Right atrium auricular region (tissue), 2 donors: Measurements from ENCODE around the gene PMPCB. TPM values are rescaled to one million over a fixed set of nuclear protein-coding genes. Genes with fewer than 3 reads are reported as not detected.
A peak's percentile ranks its signal among the peaks of the same experiment; 100 is the strongest.
"Not testable (repeated sequence)": the region's sequence is repeated elsewhere in the genome, so short reads cannot be mapped to it uniquely, and the experiment has no call there.

Experiments
- DNase-seq: peaks from one replicate; pipeline ENCODE4 v3.0.0-alpha.2; 2019; ENCODE audit warnings: low spot score
- H3K27ac ChIP-seq, 2 donors: fragments of 200-600 bp; sonication (generic); 1 replicate in 1 of 2; 2 replicates in 1 of 2; pipeline ENCODE4 v1.5.1; 2016 to 2019
- H3K27me3 ChIP-seq, 2 donors: fragments of 200-600 bp; sonication (generic); one replicate each; pipeline versions ENCODE4 v1.5.1 to v1.6.0; 2017 to 2019
- H3K36me3 ChIP-seq: fragments of 200-600 bp; sonication (generic); one replicate; pipeline ENCODE4 v1.5.1; 2016
- H3K4me1 ChIP-seq, 2 donors: fragments of 200-600 bp; sonication (generic); one replicate each; pipeline versions ENCODE4 v1.5.1 to v1.6.0; 2017 to 2019
- H3K4me3 ChIP-seq, 2 donors: fragments of 200-600 bp; sonication (generic); 1 replicate in 1 of 2; 2 replicates in 1 of 2; pipeline ENCODE4 v1.5.1; 2017 to 2019; ENCODE audit warnings: mild to moderate bottlenecking in 1 of 2, moderate library complexity in 1 of 2
- H3K9me3 ChIP-seq, 2 donors: fragments of 200-600 bp; sonication (generic); one replicate each; pipeline ENCODE4 v1.5.1; 2019
- total RNA-seq, 2 donors: library from RNA; depleted of rRNA; stranded (reverse); fragments of >200 nt; gene quantifications; one replicate each; pipeline ENCODE4 v1.1.0, GENCODE V29; 2016
- TF ChIP-seq, protein P1 (sequence below), 2 donors: fragments of 200-600 bp; sonication (generic); IDR thresholded peaks; one replicate each; pipeline ENCODE4 v1.5.1; 2019; ENCODE audit warnings: antibody characterized with exemption in 2 of 2

The PMPCB gene, protein sequence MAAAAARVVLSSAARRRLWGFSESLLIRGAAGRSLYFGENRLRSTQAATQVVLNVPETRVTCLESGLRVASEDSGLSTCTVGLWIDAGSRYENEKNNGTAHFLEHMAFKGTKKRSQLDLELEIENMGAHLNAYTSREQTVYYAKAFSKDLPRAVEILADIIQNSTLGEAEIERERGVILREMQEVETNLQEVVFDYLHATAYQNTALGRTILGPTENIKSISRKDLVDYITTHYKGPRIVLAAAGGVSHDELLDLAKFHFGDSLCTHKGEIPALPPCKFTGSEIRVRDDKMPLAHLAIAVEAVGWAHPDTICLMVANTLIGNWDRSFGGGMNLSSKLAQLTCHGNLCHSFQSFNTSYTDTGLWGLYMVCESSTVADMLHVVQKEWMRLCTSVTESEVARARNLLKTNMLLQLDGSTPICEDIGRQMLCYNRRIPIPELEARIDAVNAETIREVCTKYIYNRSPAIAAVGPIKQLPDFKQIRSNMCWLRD
- total RNA-seq = 10 to 100 TPM; 37.2 to 47.4 TPM

GRCh38 chr7:103296901-103297836 lies at the start of gene PMPCB:
Gene PMPCB (plus strand): TSS chr7:103297435. CDS start chr7:103297460, 25 bp downstream.
- Histone ChIP-seq H3K9me3 (no peaks in the 10 kb centered on the region), H3K27ac (peak within 1 kb of the TSS; percentile 74 to 81), H3K4me3 (peak within 1 kb of the TSS; percentile 81 to 83), H3K36me3 (peaks cover 32% of the 10 kb centered on the region), H3K27me3 (no peaks in the 10 kb centered on the region), H3K4me1 (peaks cover 0 to 20% of the 10 kb centered on the region in 2 donors)
- TF ChIP-seq, protein P1, sequence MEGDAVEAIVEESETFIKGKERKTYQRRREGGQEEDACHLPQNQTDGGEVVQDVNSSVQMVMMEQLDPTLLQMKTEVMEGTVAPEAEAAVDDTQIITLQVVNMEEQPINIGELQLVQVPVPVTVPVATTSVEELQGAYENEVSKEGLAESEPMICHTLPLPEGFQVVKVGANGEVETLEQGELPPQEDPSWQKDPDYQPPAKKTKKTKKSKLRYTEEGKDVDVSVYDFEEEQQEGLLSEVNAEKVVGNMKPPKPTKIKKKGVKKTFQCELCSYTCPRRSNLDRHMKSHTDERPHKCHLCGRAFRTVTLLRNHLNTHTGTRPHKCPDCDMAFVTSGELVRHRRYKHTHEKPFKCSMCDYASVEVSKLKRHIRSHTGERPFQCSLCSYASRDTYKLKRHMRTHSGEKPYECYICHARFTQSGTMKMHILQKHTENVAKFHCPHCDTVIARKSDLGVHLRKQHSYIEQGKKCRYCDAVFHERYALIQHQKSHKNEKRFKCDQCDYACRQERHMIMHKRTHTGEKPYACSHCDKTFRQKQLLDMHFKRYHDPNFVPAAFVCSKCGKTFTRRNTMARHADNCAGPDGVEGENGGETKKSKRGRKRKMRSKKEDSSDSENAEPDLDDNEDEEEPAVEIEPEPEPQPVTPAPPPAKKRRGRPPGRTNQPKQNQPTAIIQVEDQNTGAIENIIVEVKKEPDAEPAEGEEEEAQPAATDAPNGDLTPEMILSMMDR (IDR thresholded peaks at IDR 0.05) = peak; percentile 93 to 97
- DNase-seq = peak; percentile 96

- not testable (repeated sequence) for DNase-seq, H3K27me3 ChIP-seq, H3K9me3 ChIP-seq, H3K4me1 ChIP-seq, H3K27ac ChIP-seq, H3K36me3 ChIP-seq, H3K4me3 ChIP-seq
These were observed 43.3 kb upstream of the PMPCB start for GRCh38 chr7:103253699-103254506.

GRCh38 chr7:103264054-103264453 lies 33.2 kb upstream of the PMPCB start:
- not testable (repeated sequence) for H3K9me3 ChIP-seq, H3K4me3 ChIP-seq, H3K27me3 ChIP-seq, DNase-seq, H3K4me1 ChIP-seq, H3K36me3 ChIP-seq, H3K27ac ChIP-seq

DNA sequence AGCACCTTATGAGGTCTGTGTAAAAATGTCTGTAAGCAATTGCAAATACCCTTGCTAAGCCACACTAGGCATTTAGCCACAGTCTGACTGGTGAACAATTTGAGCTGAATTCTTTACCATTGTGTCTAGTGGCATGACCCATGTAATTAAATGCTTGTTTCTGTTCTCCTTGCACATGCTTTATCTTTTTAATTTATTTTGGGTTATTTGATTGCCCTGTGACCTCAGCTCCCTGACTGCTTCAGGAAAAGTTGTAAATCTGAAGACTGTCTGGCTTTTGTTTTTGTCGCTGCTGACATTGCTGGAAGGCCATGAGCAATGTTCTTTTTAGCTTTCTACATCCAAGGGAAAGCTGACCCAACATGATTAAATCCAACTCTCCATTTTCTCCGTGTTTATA lies 31.0 kb upstream of the PMPCB start:
- not testable (repeated sequence) for H3K27ac ChIP-seq

GRCh38 chr7:103273374-103273773 lies 23.9 kb upstream of the PMPCB start:
- H3K36me3 ChIP-seq, H3K4me3 ChIP-seq, DNase-seq, H3K27ac ChIP-seq, H3K9me3 ChIP-seq, H3K27me3 ChIP-seq, H3K4me1 ChIP-seq: not testable (repeated sequence)

More for the DNA sequence above, 31.0 kb upstream of the PMPCB start:
- H3K36me3 ChIP-seq, H3K9me3 ChIP-seq, DNase-seq, H3K27me3 ChIP-seq, H3K4me1 ChIP-seq, H3K4me3 ChIP-seq: not testable (repeated sequence)

DNA sequence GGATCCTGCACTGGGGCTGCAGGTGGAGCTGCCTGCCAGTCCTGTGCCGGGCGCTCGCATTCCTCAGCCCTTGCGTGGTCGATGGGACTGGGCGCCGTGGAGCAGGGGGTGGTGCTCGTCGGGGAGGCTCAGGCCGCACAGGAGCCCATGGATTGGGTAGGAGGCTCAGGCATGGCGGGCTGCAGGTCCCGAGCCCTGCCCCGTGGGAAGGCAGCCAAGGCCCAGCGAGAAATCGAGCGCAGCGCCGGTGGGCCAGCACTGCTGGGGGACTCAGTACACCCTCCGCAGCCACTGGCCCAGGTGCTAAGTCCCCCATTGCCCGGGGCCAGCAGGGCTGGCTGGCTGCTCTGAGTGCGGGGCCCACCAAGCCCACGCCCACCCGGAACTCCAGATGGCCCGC lies 22.4 kb upstream of the PMPCB start:
- not testable (repeated sequence) for H3K4me1 ChIP-seq, H3K9me3 ChIP-seq, DNase-seq, H3K27me3 ChIP-seq, H3K27ac ChIP-seq, H3K4me3 ChIP-seq, H3K36me3 ChIP-seq

GRCh38 chr7:103278195-103278594 lies 19.0 kb upstream of the PMPCB start:
- H3K27ac ChIP-seq, H3K4me1 ChIP-seq, DNase-seq, H3K36me3 ChIP-seq, H3K4me3 ChIP-seq, H3K9me3 ChIP-seq, H3K27me3 ChIP-seq: not testable (repeated sequence)

DNA sequence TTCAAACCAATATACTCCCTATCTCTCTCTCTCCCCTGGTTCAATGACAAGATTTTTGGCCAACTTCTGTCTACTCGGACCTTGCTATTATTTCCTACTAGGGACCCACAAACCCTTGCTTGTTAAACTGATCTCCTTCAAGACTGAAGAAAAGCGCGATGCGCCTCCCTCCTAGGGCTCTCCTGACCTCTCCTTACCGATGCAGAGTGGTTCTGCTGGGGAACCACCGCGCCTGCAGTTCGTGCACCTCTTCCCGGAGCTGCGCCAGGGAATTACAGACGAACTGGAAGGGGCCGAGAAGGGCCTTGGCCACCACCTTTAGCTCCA lies 17.6 kb upstream of the PMPCB start:
- H3K27ac ChIP-seq = peak overlapping the region in 1 of 2 donors; percentile 46
- not testable (repeated sequence) for DNase-seq, H3K36me3 ChIP-seq, H3K27me3 ChIP-seq, H3K4me1 ChIP-seq, H3K9me3 ChIP-seq
- peak overlapping the region; percentile 47 to 63 for H3K4me3 ChIP-seq

DNA sequence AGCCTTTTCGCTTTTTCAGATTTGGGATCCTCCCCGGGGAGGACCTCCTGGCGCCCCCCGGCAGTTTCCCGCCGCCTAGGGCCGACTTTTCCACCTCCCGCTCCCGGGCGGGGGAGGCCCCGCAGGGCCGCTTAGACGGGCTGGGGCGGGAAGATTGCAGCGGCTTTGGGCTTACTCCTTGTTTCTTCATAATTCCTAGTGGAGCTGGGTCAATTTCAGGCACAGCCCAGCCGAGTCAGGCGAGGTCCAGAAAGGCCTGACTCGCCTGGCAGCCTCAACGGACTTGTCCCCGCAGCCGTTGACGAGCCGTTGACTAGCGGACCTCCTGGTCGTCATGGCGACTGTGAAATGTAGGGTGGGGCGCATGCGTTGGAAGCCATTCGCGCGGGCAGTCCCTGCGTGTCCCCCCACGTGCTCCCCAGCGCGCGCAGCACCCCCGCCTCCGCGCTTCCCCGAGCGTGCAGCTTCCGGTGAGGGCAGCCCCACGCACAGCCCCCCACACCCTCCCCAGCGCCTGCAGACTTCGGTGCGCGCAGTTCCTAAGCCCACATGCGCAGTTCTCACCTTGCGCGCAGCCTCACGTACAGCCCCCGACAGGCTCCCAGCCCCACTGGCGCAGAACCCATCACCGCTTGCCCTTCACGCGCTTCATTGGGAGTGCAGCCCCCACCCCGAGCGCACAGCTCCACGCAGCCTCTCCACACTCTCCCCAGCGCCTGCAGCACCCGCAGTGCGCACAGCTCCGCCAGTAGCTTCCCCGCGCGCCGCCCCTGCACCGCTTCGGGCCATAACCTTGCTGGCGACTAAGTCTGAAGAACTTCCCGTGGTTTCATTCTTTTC lies 17.1 kb upstream of the PMPCB start:
- H3K27me3 ChIP-seq, H3K9me3 ChIP-seq, H3K36me3 ChIP-seq, H3K4me1 ChIP-seq: not testable (repeated sequence)
- peak; percentile 66 for DNase-seq
- peak overlapping the region in 1 of 2 donors; percentile 46 for H3K27ac ChIP-seq
- peak overlapping the region; percentile 47 to 63 for H3K4me3 ChIP-seq

DNA sequence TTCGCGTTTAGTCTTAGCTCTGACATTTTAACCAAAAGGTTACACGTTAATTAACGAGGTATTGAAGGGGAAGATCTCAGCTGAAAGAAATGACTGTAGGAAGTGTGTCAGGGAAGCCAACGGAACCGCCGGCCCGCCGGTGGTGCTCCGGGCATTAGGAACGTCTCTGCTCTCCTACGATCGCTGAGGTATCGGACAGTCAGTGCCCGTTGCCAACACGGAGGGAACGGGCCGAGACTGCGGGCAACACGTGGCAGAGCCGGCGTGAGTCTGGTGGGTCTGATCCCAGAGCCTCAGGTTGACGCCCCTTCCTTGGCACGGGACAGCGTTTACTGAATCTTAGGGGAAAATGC lies 16.5 kb upstream of the PMPCB start:
- not testable (repeated sequence) for H3K9me3 ChIP-seq, H3K27me3 ChIP-seq, DNase-seq, H3K4me1 ChIP-seq, H3K36me3 ChIP-seq
- H3K4me3 ChIP-seq = peak overlapping the region; percentile 47 to 63
- H3K27ac ChIP-seq = peak overlapping the region in 1 of 2 donors; percentile 46
